GM12801 (cell line): ENCODE measurements around the gene PHOX2A.

Source experiments
- CTCF ChIP-seq: IDR thresholded peaks from one replicate; pipeline ENCODE4 v1.5.1; 2011; ENCODE audit warnings: control low read depth; ENCODE audit not compliant: insufficient read length; ENCODE audit errors: extremely low read depth

The PHOX2A gene

DNA sequence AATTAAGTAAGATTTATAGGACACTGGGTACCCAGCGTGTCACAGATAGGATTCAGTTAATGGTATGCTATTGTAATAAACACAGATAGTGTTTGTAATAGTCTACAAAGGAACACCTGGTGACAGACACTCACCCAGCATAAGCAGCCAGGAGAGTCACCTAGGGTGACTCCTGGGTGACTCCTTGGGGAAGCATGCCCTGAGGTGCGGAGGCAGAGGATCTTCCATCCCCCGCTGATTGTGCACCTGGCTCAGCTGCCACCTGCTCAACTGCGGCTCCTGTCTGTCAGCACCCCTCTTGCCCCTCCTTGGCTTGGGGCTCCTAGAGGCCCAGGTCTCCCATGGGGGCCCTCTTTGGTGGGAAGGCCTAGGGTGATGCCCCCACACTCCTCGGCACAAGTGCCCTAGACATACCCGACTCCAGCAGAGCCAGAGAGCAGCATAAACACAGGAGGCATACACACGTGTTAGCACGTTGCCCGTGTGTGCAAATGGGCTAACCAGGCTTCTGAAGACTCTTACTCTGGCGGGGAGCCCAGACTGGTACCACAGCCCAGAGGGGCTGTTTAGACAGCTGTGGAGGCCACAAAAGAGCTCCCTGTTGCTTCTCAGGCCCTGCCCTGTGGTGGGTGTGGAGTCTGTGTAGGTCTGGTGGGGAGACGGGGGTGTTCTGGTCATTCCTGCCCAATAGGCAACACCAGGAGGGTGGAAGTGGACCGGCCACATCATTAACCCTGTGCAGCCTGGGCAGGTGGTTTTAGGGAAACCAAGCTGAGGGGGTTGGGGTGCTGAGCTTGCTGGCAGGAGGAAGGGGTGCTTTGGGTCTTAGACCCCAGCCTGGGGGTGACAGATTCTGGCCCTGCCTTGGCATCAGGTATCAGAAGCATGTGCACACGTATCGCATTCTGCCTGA is 16.4 kb downstream of the PHOX2A start:
- TF ChIP-seq CTCF: no peak

- no peak for TF ChIP-seq CTCF
Measured at GRCh38 chr11:72226701-72227100, 17.3 kb downstream of the PHOX2A start.

DNA sequence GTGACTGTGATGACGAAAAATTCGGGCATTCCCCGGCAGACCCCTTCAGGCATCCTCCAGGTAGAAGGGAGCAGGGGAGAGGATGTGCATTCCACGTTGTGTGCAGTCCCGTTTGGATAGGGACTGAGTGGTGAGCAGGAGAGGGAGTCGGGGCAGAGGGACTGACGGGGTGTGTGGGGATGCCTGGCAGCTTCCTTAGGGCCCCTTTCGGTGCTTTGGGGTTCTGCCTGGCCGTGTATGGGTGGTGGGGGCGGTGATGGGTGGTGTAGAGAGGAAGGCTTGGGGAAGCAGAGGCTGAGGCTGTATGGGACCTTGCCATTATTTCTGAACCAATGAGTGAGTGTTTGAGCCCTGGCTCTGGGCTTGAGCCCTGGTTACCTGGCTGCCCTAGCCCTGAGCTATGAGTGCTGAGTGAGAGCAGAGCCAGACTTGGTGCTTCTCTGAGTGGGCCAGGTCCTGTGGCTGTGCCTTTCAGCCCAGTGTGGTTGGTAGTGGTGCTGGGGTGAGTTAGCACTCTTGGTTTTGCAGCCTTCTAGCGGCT is 18.5 kb downstream of the PHOX2A start:
- no peak for TF ChIP-seq CTCF

DNA sequence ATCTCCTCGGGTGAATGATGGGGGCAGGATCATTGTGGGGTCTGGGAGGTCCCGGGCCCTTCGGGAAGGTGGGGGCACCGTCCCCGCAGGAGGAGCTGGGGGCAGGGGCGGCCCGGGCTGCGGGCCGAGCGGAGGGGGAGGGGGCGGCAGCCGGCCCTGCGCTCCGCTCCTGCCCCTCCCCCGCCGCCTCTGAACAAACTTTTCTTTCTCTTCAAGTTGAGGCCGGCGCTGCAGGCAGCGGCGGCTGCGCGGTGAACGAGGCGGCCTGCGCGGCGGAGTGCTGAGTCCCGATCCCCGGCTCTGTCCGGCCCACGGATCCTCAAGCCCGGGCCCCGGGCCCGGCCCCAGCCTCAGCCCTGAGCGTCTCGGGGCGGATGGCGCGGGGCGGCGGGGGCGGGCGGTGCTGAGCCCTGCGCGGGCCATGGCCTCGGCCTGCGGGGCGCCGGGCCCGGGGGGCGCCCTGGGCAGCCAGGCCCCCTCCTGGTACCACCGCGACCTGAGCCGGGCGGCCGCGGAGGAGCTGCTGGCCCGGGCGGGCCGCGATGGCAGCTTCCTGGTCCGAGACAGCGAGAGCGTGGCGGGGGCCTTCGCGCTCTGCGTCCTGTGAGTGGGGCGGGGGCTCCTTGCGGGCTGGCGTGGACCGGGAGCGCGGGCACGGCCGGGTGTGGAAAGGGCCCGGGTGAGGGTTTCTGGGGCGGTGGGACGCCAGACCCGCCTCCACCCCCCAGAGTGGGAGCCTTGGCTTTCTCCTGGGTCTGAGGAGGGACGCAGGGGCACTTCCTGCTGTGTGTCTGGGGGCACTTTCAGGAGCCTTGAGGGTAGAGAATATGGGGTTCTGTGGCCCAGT is 19.2 kb downstream of the PHOX2A start, which contains the start of gene INPPL1:
INPPL1 (plus strand) TSS at position 204 of the 847 bp plus-strand sequence; CDS start at position 422, 218 bp downstream.
- no peak for TF ChIP-seq CTCF

DNA sequence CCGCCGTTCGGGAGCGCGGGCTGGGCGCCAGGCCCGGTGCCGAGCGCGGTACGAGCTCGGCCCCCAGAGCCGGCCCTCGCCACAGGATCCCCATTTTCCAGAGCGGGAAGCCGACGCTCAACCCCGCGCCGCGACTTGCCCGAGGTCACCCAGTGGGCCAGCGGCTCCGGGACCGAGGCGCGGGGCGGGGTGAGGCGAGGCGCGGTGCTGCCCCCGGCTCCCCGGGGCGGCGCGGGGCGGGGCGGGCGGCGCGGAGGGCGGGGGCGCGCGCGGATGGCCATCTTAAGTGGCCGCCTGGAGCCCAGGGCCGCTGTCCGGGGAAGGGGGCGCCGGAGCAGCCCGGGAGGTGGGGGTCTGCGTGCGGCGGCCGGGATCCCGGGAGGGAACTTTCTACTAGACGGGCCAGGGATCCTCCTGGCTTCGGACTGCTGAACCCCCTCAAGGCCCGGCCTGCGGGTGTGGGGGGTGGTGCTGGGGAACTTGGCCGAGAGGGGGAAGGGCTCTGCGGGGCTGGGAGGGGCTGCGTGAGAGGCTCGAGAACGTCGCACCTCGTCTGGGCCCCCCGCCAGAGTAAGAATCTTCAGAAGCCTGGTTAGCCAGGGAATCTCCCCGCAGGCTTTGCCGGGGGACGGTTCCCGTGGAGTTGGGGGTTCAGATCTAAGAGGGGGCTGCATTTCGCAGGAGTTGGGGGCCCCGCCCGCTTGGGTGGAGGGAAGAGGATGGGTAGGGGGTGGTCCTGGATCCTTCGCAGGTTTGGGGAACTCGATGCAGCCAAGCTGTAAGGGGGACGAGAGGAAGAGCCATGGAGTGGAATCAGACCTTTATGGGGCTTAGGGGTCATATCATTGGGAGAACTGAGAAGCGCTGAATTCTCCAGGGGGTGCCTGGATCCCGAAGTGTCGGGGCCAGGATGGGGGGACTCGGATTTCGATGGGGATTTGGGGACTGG is 20.1 kb downstream of the PHOX2A start:
- no peak for TF ChIP-seq CTCF

DNA sequence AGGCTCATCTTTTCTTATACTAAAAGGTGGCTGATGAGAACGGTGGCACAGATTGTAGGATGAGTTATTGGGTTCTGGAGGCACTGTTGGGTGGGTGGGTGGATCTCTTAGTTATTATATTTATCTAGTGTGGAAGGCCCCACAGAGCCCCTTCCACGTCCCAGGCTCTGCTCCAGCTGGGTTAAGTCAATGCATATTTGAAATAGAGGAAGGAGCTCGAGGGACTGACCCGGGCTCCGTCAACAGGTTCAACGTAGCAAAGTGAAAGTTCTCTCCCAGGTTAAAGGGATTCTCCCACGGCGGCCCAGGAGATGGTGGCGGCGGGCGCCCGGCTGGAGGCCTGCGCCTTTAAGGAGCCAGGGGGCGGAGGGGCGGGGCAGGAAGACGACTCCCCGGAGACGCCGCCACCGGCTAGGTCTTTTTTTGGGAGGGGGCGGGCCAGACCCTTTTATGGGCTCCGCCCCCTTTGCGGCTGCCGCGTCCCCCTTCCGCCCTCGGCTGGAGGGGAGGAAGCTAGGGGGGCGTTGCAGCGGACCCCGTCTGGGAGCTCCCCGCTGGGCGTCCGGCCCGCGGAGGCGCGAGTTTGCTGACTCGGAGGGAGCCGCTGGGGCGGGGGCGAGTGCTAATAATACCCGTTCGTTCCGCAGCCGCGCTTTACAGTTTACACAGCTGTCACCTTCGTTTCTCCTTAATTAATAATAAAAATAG is 20.9 kb downstream of the PHOX2A start:
- no peak for TF ChIP-seq CTCF
